Measurements from ENCODE around the gene UBTD2.
"Not testable (repeated sequence)": the region's sequence is repeated elsewhere in the genome, so short reads cannot be mapped to it uniquely, and the experiment has no call there.

DNA sequence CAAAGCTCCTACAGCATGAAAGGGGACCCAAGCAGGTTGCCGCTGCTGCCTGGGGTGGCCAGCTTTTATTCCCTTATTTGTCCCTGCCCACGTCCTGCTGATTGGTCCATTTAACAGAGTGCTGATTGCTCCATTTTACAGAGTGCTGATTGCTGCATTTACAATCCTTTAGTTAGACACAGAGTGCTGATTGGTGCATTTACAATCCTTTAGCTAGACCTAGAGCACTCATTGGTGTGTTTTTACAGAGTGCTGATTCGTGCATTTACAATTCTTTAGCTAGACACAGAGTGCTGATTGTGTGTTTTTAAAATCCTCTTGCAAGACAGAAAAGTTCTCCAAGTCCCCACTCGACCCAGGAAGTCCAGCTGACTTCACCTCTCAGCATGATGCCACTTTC is 85.8 kb downstream of the UBTD2 start:
- TF ChIP-seq, protein P1, sequence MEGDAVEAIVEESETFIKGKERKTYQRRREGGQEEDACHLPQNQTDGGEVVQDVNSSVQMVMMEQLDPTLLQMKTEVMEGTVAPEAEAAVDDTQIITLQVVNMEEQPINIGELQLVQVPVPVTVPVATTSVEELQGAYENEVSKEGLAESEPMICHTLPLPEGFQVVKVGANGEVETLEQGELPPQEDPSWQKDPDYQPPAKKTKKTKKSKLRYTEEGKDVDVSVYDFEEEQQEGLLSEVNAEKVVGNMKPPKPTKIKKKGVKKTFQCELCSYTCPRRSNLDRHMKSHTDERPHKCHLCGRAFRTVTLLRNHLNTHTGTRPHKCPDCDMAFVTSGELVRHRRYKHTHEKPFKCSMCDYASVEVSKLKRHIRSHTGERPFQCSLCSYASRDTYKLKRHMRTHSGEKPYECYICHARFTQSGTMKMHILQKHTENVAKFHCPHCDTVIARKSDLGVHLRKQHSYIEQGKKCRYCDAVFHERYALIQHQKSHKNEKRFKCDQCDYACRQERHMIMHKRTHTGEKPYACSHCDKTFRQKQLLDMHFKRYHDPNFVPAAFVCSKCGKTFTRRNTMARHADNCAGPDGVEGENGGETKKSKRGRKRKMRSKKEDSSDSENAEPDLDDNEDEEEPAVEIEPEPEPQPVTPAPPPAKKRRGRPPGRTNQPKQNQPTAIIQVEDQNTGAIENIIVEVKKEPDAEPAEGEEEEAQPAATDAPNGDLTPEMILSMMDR (conservative IDR thresholded peaks at IDR 0.05 in 1 of 2, IDR thresholded peaks at IDR 0.05 in 1 of 2; ENCODE audit: low read depth in 1 of 2, low read length in 2 of 2) = not testable (repeated sequence)
- not testable (repeated sequence) for TF ChIP-seq EZH2 (IDR thresholded peaks at IDR 0.05; ENCODE audit: low read length, missing control alignments)

Data from fibroblast of lung (primary cell).